Measurements from ENCODE around the gene RPRD1A.

DNA sequence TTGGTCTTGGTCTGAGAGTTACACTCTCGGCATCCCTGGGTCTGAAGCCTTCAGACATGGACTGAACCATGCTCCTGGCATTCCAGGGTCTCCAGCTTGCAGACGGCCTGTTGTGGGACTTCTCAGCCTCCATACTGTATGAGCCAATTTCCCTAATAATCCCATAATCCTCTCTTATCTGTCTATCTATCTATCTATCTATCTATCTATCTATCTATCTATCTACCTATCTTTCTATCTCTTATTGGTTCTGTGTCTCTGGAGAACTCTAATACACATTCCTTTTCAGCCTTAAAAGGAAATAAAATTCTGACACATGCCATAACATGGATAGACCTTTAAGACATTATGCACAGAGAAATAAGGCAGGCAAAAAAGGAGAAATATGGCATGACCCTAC is 37.4 kb upstream of the RPRD1A start:
- TF ChIP-seq CTCF (IDR thresholded peaks at IDR 0.05 in 2 of 3, conservative IDR thresholded peaks at IDR 0.05 in 1 of 3; ENCODE audit: borderline replicate concordance in 1 of 3, insufficient read depth in 1 of 3, low read depth in 2 of 3, low read length in 2 of 3) (no peak), POLR2A (IDR thresholded peaks at IDR 0.05; ENCODE audit: borderline replicate concordance, extremely low read depth, insufficient read depth, insufficient read length) (no peak), RAD21 (IDR thresholded peaks at IDR 0.05; ENCODE audit: low read depth) (no peak), REST (IDR thresholded peaks at IDR 0.05; ENCODE audit: low read depth) (no peak), SRF (IDR thresholded peaks at IDR 0.05; ENCODE audit: low read depth) (no peak)
- TF ChIP-seq, protein P1, sequence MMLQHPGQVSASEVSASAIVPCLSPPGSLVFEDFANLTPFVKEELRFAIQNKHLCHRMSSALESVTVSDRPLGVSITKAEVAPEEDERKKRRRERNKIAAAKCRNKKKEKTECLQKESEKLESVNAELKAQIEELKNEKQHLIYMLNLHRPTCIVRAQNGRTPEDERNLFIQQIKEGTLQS (IDR thresholded peaks at IDR 0.05) = no peak

Data from HCT116 (cell line).